ENCODE results near the gene LOXL1. TPM values are rescaled to one million over a fixed set of nuclear protein-coding genes. Genes with fewer than 3 reads are reported as not detected.

LOXL1 gene
- total RNA-seq, 2 experiments from 2014 or later, result 1.6 to 2.8 TPM

GRCh38 chr15:73928971-73929627 lies 2.8 kb downstream of the LOXL1 start:
- ATAC-seq (no peak), DNase-seq (no peak)
- Mint-ChIP-seq H3K4me1 (ENCODE audit: low read depth) (peaks cover 28% of the 10 kb centered on the region), H3K27me3 (no peaks in the 10 kb centered on the region), H3K27ac (no peak overlapping the region), H3K36me3 (ENCODE audit: low read depth) (no peaks in the 10 kb centered on the region), H3K4me3 (peak overlapping the region; percentile 43), H3K9me3 (no peaks in the 10 kb centered on the region)
- POLR2A ChIA-PET, result no interaction called here
- CTCF ChIA-PET, result interaction anchor here (1.1 to 3.6 kb wide), 7 partner anchors 9 to 55 kb away, joined by 3 to 18 read pairs (median 3); partner anchors contain the start of gene TBC1D21
- TF ChIP-seq, protein P1, sequence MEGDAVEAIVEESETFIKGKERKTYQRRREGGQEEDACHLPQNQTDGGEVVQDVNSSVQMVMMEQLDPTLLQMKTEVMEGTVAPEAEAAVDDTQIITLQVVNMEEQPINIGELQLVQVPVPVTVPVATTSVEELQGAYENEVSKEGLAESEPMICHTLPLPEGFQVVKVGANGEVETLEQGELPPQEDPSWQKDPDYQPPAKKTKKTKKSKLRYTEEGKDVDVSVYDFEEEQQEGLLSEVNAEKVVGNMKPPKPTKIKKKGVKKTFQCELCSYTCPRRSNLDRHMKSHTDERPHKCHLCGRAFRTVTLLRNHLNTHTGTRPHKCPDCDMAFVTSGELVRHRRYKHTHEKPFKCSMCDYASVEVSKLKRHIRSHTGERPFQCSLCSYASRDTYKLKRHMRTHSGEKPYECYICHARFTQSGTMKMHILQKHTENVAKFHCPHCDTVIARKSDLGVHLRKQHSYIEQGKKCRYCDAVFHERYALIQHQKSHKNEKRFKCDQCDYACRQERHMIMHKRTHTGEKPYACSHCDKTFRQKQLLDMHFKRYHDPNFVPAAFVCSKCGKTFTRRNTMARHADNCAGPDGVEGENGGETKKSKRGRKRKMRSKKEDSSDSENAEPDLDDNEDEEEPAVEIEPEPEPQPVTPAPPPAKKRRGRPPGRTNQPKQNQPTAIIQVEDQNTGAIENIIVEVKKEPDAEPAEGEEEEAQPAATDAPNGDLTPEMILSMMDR (IDR thresholded peaks at IDR 0.05), result no peak
- intact Hi-C loops (cut with micrococcal nuclease), result no loop called here

- H3K4me3 Mint-ChIP-seq, result no peak overlapping the region
- H3K9me3 Mint-ChIP-seq, result no peaks in the 10 kb centered on the region
- POLR2A ChIA-PET, result no interaction called here
- ATAC-seq, result no peak
- TF ChIP-seq, protein P1 (IDR thresholded peaks at IDR 0.05), result no peak
- H3K4me1 Mint-ChIP-seq (ENCODE audit: low read depth), result peaks cover 18% of the 10 kb centered on the region
- H3K27me3 Mint-ChIP-seq, result peaks cover 2% of the 10 kb centered on the region
- no peaks in the 10 kb centered on the region for H3K36me3 Mint-ChIP-seq (ENCODE audit: low read depth)
- no peak for DNase-seq
- no peak overlapping the region for H3K27ac Mint-ChIP-seq
- intact Hi-C loops (cut with micrococcal nuclease), result no loop called here
- CTCF ChIA-PET, result interaction anchor here (0.8 to 1.3 kb wide), 3 partner anchors 13 to 56 kb away, joined by 3 read pairs; no protein-coding TSS in a partner anchor
These were observed 4.1 kb downstream of the LOXL1 start for GRCh38 chr15:73930371-73930770.

GRCh38 chr15:73930790-73931281 lies 4.6 kb downstream of the LOXL1 start:
- ChIA-PET CTCF (interaction anchor here (1.5 kb wide), 1 partner anchor 22 kb away, joined by 5 read pairs; no protein-coding TSS in a partner anchor), POLR2A (no interaction called here)
- TF ChIP-seq, protein P1 (IDR thresholded peaks at IDR 0.05), result no peak
- H3K27me3 Mint-ChIP-seq, result peaks cover 2% of the 10 kb centered on the region
- H3K4me3 Mint-ChIP-seq, result no peak overlapping the region
- H3K27ac Mint-ChIP-seq, result no peak overlapping the region
- intact Hi-C loops (cut with micrococcal nuclease), result no loop called here
- H3K4me1 Mint-ChIP-seq (ENCODE audit: low read depth), result peaks cover 14% of the 10 kb centered on the region
- DNase-seq, result no peak
- no peaks in the 10 kb centered on the region for H3K9me3 Mint-ChIP-seq
- no peak for ATAC-seq
- H3K36me3 Mint-ChIP-seq (ENCODE audit: low read depth), result no peaks in the 10 kb centered on the region

DNA sequence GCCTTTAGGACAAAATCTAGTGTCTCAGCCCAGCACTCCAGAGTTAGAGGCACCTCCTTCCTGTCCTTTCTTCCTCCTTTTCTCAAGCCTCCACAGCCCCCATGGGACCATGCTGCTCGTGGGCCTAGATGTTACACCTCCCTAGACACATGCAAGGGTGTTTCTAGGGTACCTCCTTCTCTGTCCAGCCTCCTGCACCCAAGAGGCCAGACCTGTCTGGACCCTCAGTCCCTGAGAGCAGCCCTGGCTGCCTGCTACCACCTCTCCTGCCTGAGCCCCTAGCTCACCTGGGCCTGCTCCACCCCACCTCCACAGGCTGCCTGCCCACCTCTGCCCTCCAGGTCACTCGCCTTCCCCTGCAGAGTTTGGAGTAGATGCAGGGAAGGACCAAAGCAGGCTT lies 5.2 kb downstream of the LOXL1 start:
- Mint-ChIP-seq H3K36me3 (ENCODE audit: low read depth) (no peaks in the 10 kb centered on the region), H3K4me1 (ENCODE audit: low read depth) (peaks cover 13% of the 10 kb centered on the region), H3K27me3 (peaks cover 2% of the 10 kb centered on the region), H3K9me3 (no peaks in the 10 kb centered on the region), H3K4me3 (no peak overlapping the region), H3K27ac (no peak overlapping the region)
- DNase-seq, result no peak
- no peak for ATAC-seq
- ChIA-PET POLR2A (no interaction called here), CTCF (interaction anchor here (0.8 to 1.5 kb wide), 2 partner anchors 19 to 22 kb away, joined by 3 to 5 read pairs; no protein-coding TSS in a partner anchor)
- intact Hi-C loops (cut with micrococcal nuclease), result no loop called here
- TF ChIP-seq, protein P1 (IDR thresholded peaks at IDR 0.05), result no peak
